Neural cell (in vitro differentiated cells): Measurements from ENCODE around the gene SLC25A15. TPM values are rescaled to one million over a fixed set of nuclear protein-coding genes. Genes with fewer than 3 reads are reported as not detected.
A peak's percentile ranks its signal among the peaks of the same experiment; 100 is the strongest.

ENCODE experiments used
- H2AFZ ChIP-seq: fragments of 200-600, 300-800 bp; sonication (generic), shearing (Covaris generic); 2 replicates; pipeline ENCODE4 v1.6.0; 2014; ENCODE audit warnings: low read depth, mild to moderate bottlenecking, antibody characterized with exemption, low read length, moderate library complexity
- H3F3A ChIP-seq: fragments of 200-600 bp; shearing (Covaris generic); 2 replicates; pipeline ENCODE4 v1.6.1; 2016; ENCODE audit warnings: mild to moderate bottlenecking, moderate library complexity, mixed read lengths, antibody characterized with exemption, low read length; ENCODE audit not compliant: insufficient read depth, poor library complexity, severe bottlenecking
- H3K27ac ChIP-seq: fragments of 200-600, 300-800 bp; sonication (generic), shearing (Covaris generic); 2 replicates; pipeline ENCODE4 v1.5.1; 2014; ENCODE audit warnings: mild to moderate bottlenecking, low read length, moderate library complexity
- H3K27me3 ChIP-seq: fragments of 300-800, 200-600 bp; sonication (generic), shearing (Covaris generic); 2 replicates; pipeline ENCODE4 v1.6.0; 2014; ENCODE audit warnings: mild to moderate bottlenecking, low read depth, low read length, moderate library complexity; ENCODE audit not compliant: insufficient read depth
- H3K36me3 ChIP-seq: fragments of 300-800, 200-600 bp; sonication (generic), shearing (Covaris generic); 2 replicates; pipeline ENCODE4 v1.5.1; 2014; ENCODE audit warnings: mild to moderate bottlenecking, antibody characterized with exemption, low read length, moderate library complexity; ENCODE audit not compliant: insufficient read depth
- H3K4me2 ChIP-seq: fragments of 300-800, 200-600 bp; sonication (generic), shearing (Covaris generic); 2 replicates; pipeline ENCODE4 v1.6.0; 2014; ENCODE audit warnings: mild to moderate bottlenecking, low read length
- H3K4me3 ChIP-seq: fragments of 300-800, 200-600 bp; sonication (generic), shearing (Covaris generic); 2 replicates; pipeline ENCODE4 v1.5.1; 2014; ENCODE audit warnings: mild to moderate bottlenecking, low read length, moderate library complexity
- H3K79me2 ChIP-seq: fragments of 200-600 bp; shearing (Covaris generic); replicated peaks from 2 replicates; pipeline ENCODE4 v1.6.0; 2014; ENCODE audit warnings: mild to moderate bottlenecking, low read length, moderate library complexity; ENCODE audit not compliant: insufficient read depth
- H3K9ac ChIP-seq: fragments of 300-800, 200-600 bp; sonication (generic), shearing (Covaris generic); 2 replicates; pipeline ENCODE4 v1.6.1; 2016; ENCODE audit warnings: mild to moderate bottlenecking, low read length, mixed read lengths
- H3K9me2 ChIP-seq: fragments of 200-600 bp; shearing (Covaris generic); 2 replicates; pipeline ENCODE4 v1.6.1; 2016; ENCODE audit warnings: mild to moderate bottlenecking, low read length, mixed read lengths; ENCODE audit not compliant: insufficient read depth
- H3K9me3 ChIP-seq: fragments of 200-600, 300-800 bp; sonication (generic), shearing (Covaris generic); 2 replicates; pipeline ENCODE4 v1.6.1; 2016; ENCODE audit warnings: mild to moderate bottlenecking, mixed run types, low read length, moderate library complexity, mixed read lengths
- H4K20me1 ChIP-seq: fragments of 200-600 bp; shearing (Covaris generic); 2 replicates; pipeline ENCODE4 v1.6.1; 2016; ENCODE audit warnings: mild to moderate bottlenecking, mixed run types; ENCODE audit not compliant: insufficient read depth
- CTCF ChIP-seq: fragments of 450-650 bp; IDR thresholded peaks from 2 replicates; pipeline ENCODE4 v1.5.1; 2014; ENCODE audit warnings: antibody characterized with exemption, mild to moderate bottlenecking, moderate library complexity; ENCODE audit not compliant: poor library complexity, severe bottlenecking
- EP300 ChIP-seq: fragments of 450-650 bp; conservative IDR thresholded peaks from 2 replicates; pipeline ENCODE4 v1.6.1; 2014; ENCODE audit warnings: antibody characterized with exemption, mild to moderate bottlenecking, moderate library complexity; ENCODE audit not compliant: poor library complexity, severe bottlenecking
- EZH2 ChIP-seq: fragments of 200-600, 300-800 bp; shearing (Covaris generic), sonication (generic); IDR thresholded peaks from 2 replicates; pipeline ENCODE4 v1.6.1; 2014; ENCODE audit warnings: antibody characterized with exemption, low read length, borderline replicate concordance, mild to moderate bottlenecking; ENCODE audit not compliant: insufficient read depth, poor library complexity, severe bottlenecking
- MXI1 ChIP-seq: fragments of 450-650 bp; conservative IDR thresholded peaks from 2 replicates; pipeline ENCODE4 v1.6.1; 2014; ENCODE audit warnings: antibody characterized with exemption, mild to moderate bottlenecking; ENCODE audit not compliant: poor library complexity, severe bottlenecking
- POLR2AphosphoS5 ChIP-seq: IDR thresholded peaks from 2 replicates; pipeline ENCODE4 v1.6.1; 2012
- RAD21 ChIP-seq: fragments of 450-650 bp; conservative IDR thresholded peaks from 2 replicates; pipeline ENCODE4 v1.6.1; 2014; ENCODE audit warnings: antibody characterized with exemption, mild to moderate bottlenecking, moderate library complexity
- REST ChIP-seq: IDR thresholded peaks from 2 replicates; pipeline ENCODE4 v1.6.1; 2012; ENCODE audit warnings: borderline replicate concordance
- SMC3 ChIP-seq: fragments of 450-650 bp; conservative IDR thresholded peaks from 2 replicates; pipeline ENCODE4 v1.6.1; 2014; ENCODE audit warnings: antibody characterized with exemption, mild to moderate bottlenecking, moderate library complexity; ENCODE audit not compliant: poor library complexity
- TAF1 ChIP-seq: IDR thresholded peaks from 2 replicates; pipeline ENCODE4 v1.6.1; 2012; ENCODE audit warnings: low read depth
- polyA plus RNA-seq: library from polyadenylated mRNA; depleted of rRNA; stranded (reverse); fragments of >200 nt; gene quantifications from 2 replicates; pipeline ENCODE4 v1.2.3, GENCODE V29; 2014

SLC25A15 gene
- polyA plus RNA-seq, 1 donor from 2014 or later, result 23.6 TPM

GRCh38 chr13:40776681-40777165 is 12.7 kb upstream of the SLC25A15 start:
- no peak overlapping the region for H3K27ac ChIP-seq
- H3K9ac ChIP-seq, result no peak overlapping the region
- no peaks in the 10 kb centered on the region for H3K9me2 ChIP-seq
- H4K20me1 ChIP-seq, result no peaks in the 10 kb centered on the region
- no peak overlapping the region for H2AFZ ChIP-seq
- H3K79me2 ChIP-seq, result no peaks in the 10 kb centered on the region
- TF ChIP-seq REST (no peak), EP300 (no peak), EZH2 (no peak), SMC3 (no peak), POLR2AphosphoS5 (no peak), TAF1 (no peak), RAD21 (no peak), MXI1 (no peak), CTCF (no peak)
- no peaks in the 10 kb centered on the region for H3K9me3 ChIP-seq
- no peak overlapping the region for H3K4me3 ChIP-seq
- H3K4me2 ChIP-seq, result no peak overlapping the region
- no peaks in the 10 kb centered on the region for H3K36me3 ChIP-seq
- no peaks in the 10 kb centered on the region for H3F3A ChIP-seq
- no peaks in the 10 kb centered on the region for H3K27me3 ChIP-seq

- H3K9me3 ChIP-seq, result no peaks in the 10 kb centered on the region
- H3K9me2 ChIP-seq, result no peaks in the 10 kb centered on the region
- H3K36me3 ChIP-seq, result no peaks in the 10 kb centered on the region
- no peak overlapping the region for H3K9ac ChIP-seq
- H3K27me3 ChIP-seq, result no peaks in the 10 kb centered on the region
- no peak for TF ChIP-seq MXI1
- TF ChIP-seq EZH2, result no peak
- TF ChIP-seq TAF1, result no peak
- TF ChIP-seq SMC3, result peak; percentile 16
- no peak for TF ChIP-seq POLR2AphosphoS5
- no peak for TF ChIP-seq REST
- TF ChIP-seq CTCF, result peak; percentile 35
- no peak overlapping the region for H2AFZ ChIP-seq
- no peak overlapping the region for H3K4me2 ChIP-seq
- H3K27ac ChIP-seq, result no peak overlapping the region
- H3F3A ChIP-seq, result no peaks in the 10 kb centered on the region
- no peak overlapping the region for H3K4me3 ChIP-seq
- H4K20me1 ChIP-seq, result no peaks in the 10 kb centered on the region
- H3K79me2 ChIP-seq, result no peaks in the 10 kb centered on the region
Measured at GRCh38 chr13:40777166-40777808, 12.1 kb upstream of the SLC25A15 start.
